T-cell (primary cell): ENCODE data around the gene IWS1. TPM values are rescaled to one million over a fixed set of nuclear protein-coding genes. Genes with fewer than 3 reads are reported as not detected.

Source experiments
- ATAC-seq, 4 experiments: fragments of 200-7000 bp in 3 of 4; fragments of 150-1000 bp in 1 of 4; cut with Tn5 transposase; replicated peaks in 1 of 4; 1 replicate in 3 of 4; 2 replicates in 1 of 4; pipeline ENCODE4 v1.10.0; 2021; ENCODE audit warnings: moderate library complexity in 3 of 4, mild to moderate bottlenecking in 2 of 4, moderate number of reproducible peaks in 1 of 4
- CTCF ChIA-PET, 2 donors: fragments of 300-600 bp; sonication (Branson Sonifier 250); formaldehyde crosslinking; loops; one replicate each; lab custom pipeline; 2022; ENCODE audit warnings: antibody characterized with exemption in 2 of 2; lab: Charles Lee
- POLR2A ChIA-PET, 2 donors: fragments of 300-600 bp; sonication (Branson Sonifier 250); formaldehyde crosslinking; loops; one replicate each; lab custom pipeline; 2022; ENCODE audit warnings: antibody characterized with exemption in 2 of 2; lab: Charles Lee
- DNase-seq, 35 experiments: peaks; one replicate each; pipeline versions ENCODE4 v3.0.0 to v3.0.0-alpha.2; 2013 to 2023
- H3K27ac ChIP-seq: one replicate; pipeline ENCODE4 v1.5.1; 2013; ENCODE audit warnings: low read length
- H3K27me3 ChIP-seq, 2 experiments: replicated peaks in 1 of 2; 1 replicate in 1 of 2; 2 replicates in 1 of 2; pipeline versions ENCODE4 v1.6.1 to v1.7.0; 2013; ENCODE audit warnings: low read length in 1 of 2, mixed read lengths in 1 of 2; ENCODE audit not compliant: control insufficient read depth in 2 of 2, insufficient read depth in 2 of 2; ENCODE audit errors: extremely low read depth in 1 of 2
- H3K36me3 ChIP-seq, 2 donors: 1 replicate in 1 of 2; 2 replicates in 1 of 2; pipeline versions ENCODE4 v1.6.1 to v1.7.0; 2013; ENCODE audit warnings: low read length in 1 of 2; ENCODE audit not compliant: control insufficient read depth in 2 of 2, insufficient read depth in 1 of 2; ENCODE audit errors: extremely low read depth in 1 of 2
- H3K4me1 ChIP-seq, 2 experiments: 1 replicate in 1 of 2; 2 replicates in 1 of 2; pipeline versions ENCODE4 v1.6.1 to v1.7.0; 2013; ENCODE audit warnings: low read length in 2 of 2, mixed read lengths in 1 of 2; ENCODE audit not compliant: insufficient read depth in 2 of 2, control insufficient read depth in 1 of 2; ENCODE audit errors: extremely low read depth in 1 of 2
- H3K4me3 ChIP-seq, 2 donors: 1 replicate in 1 of 2; 2 replicates in 1 of 2; pipeline versions ENCODE4 v1.5.1 to v1.7.0; 2013; ENCODE audit warnings: mild to moderate bottlenecking in 2 of 2, low read length in 1 of 2, moderate library complexity in 1 of 2; ENCODE audit not compliant: control insufficient read depth in 1 of 2; ENCODE audit errors: extremely low read depth in 1 of 2
- H3K9me3 ChIP-seq: 2 replicates; pipeline ENCODE4 v1.7.0; 2013
- H3K27ac Mint-ChIP-seq, 2 donors: one replicate each; pipeline ENCODE4 v1.8.0; 2020 to 2021; ENCODE audit warnings: mild to moderate bottlenecking in 2 of 2, mixed read lengths in 2 of 2
- H3K27me3 Mint-ChIP-seq, 2 donors: one replicate each; pipeline ENCODE4 v1.8.0; 2021 to 2022; ENCODE audit warnings: mixed read lengths in 2 of 2
- H3K36me3 Mint-ChIP-seq: one replicate; pipeline ENCODE4 v1.8.0; 2021; ENCODE audit warnings: mixed read lengths
- H3K4me1 Mint-ChIP-seq, 3 donors: one replicate each; pipeline ENCODE4 v1.8.0; 2020 to 2022; ENCODE audit warnings: mixed read lengths in 3 of 3, mild to moderate bottlenecking in 1 of 3
- H3K4me3 Mint-ChIP-seq, 3 donors: one replicate each; pipeline ENCODE4 v1.8.0; 2020 to 2022; ENCODE audit warnings: mild to moderate bottlenecking in 3 of 3, mixed read lengths in 3 of 3, moderate library complexity in 3 of 3
- H3K9me3 Mint-ChIP-seq, 3 donors: one replicate each; pipeline ENCODE4 v1.8.0; 2020 to 2022; ENCODE audit warnings: mixed read lengths in 3 of 3
- WGBS: methylation state at CpG from one replicate; pipeline ENCODE4 v1.1.5; 2013; ENCODE audit warnings: missing lambda C conversion rate; ENCODE audit not compliant: insufficient coverage; 5-methylcytosine and 5-hydroxymethylcytosine counted together
- total RNA-seq, 35 experiments: library from RNA in 6 of 35; stranded (reverse) in 6 of 35; fragments of 120-200 nt in 1 of 35; gene quantifications; one replicate each; pipeline versions ENCODE4 v1.2.1 to v1.2.4 and lab custom pipeline; 2013 to 2026

IWS1 gene
- total RNA-seq, 5 donors from 2014 or later (not counting 1 experiment from before 2014, with no cell fraction given) = 20.8 to 47.1 (median 42.6) TPM

GRCh38 chr2:127506510-127506909 lies 19.8 kb downstream of the IWS1 start:
- no peak overlapping the region for H3K27ac ChIP-seq
- H3K9me3 Mint-ChIP-seq = no peaks in the 10 kb centered on the region
- H3K27me3 ChIP-seq = no peaks in the 10 kb centered on the region
- ChIA-PET CTCF (interaction anchor here (0.6 to 0.7 kb wide), 3 partner anchors 179 to 679 kb away, joined by 3 to 6 read pairs (median 3); no protein-coding TSS in a partner anchor), POLR2A (interaction anchor here in 1 of 2 donors (0.8 kb wide), 1 partner anchor 19 kb away, joined by 3 read pairs; no protein-coding TSS in a partner anchor)
- H3K4me1 Mint-ChIP-seq = peaks cover 47 to 55% (median 54%) of the 10 kb centered on the region in 3 donors
- H3K27me3 Mint-ChIP-seq = no peaks in the 10 kb centered on the region
- ATAC-seq (no peak), DNase-seq (no peak)
- no CpG with 5 or more reads among the region's 1 CpG for WGBS
- H3K9me3 ChIP-seq = no peaks in the 10 kb centered on the region
- H3K36me3 ChIP-seq = peaks cover 6 to 43% of the 10 kb centered on the region in 2 donors
- H3K4me3 Mint-ChIP-seq = no peak overlapping the region
- H3K4me3 ChIP-seq = no peak overlapping the region
- H3K27ac Mint-ChIP-seq = no peak overlapping the region
- no peaks in the 10 kb centered on the region for H3K4me1 ChIP-seq
- H3K36me3 Mint-ChIP-seq = peaks cover 35% of the 10 kb centered on the region

- no peaks in the 10 kb centered on the region for H3K9me3 ChIP-seq
- H3K4me3 Mint-ChIP-seq = no peak overlapping the region
- ChIA-PET POLR2A (interaction anchor here (0.5 to 1.2 kb wide), 3 partner anchors 14 to 603 kb away, joined by 3 to 7 read pairs (median 4); no protein-coding TSS in a partner anchor), CTCF (interaction anchor here in 1 of 2 donors (0.8 kb wide), 1 partner anchor 25 kb away, joined by 7 read pairs; no protein-coding TSS in a partner anchor)
- no peak for ATAC-seq
- H3K27ac ChIP-seq = no peak overlapping the region
- no peaks in the 10 kb centered on the region for H3K27me3 ChIP-seq
- peaks cover 6 to 52% of the 10 kb centered on the region in 2 donors for H3K36me3 ChIP-seq
- 87% methylated on average over 11 of the region's 11 CpGs for WGBS
- no peak overlapping the region for H3K4me3 ChIP-seq
- peak overlapping the region in 1 of 2 donors; percentile 0 for H3K27ac Mint-ChIP-seq
- no peak for DNase-seq
- peaks cover 47% of the 10 kb centered on the region for H3K36me3 Mint-ChIP-seq
- no peaks in the 10 kb centered on the region for H3K27me3 Mint-ChIP-seq
- no peaks in the 10 kb centered on the region for H3K9me3 Mint-ChIP-seq
- H3K4me1 Mint-ChIP-seq = peaks cover 30 to 38% (median 37%) of the 10 kb centered on the region in 3 donors
- no peaks in the 10 kb centered on the region for H3K4me1 ChIP-seq
Measured at GRCh38 chr2:127504552-127505430, 21.5 kb downstream of the IWS1 start.

DNA sequence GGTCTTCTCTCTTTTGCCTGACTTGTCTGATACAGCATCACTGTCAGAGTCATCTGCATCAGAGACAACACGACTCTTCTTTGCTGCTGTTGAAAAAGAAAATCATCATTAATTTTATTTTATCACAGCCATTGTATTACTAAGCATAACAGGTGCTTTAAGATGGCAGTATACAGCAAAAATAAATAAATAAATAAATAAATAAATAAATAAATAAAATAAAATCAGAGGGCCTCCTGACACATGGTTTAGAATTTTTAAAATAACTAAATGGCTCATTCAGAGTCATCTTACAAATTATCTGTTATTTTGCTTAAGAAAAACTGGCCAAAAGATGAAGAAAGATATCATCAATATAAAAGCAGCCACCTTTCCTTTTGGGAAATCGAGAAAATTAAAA lies 22.8 kb downstream of the IWS1 start:
- no peaks in the 10 kb centered on the region for H3K27me3 ChIP-seq
- Mint-ChIP-seq H3K27me3 (no peaks in the 10 kb centered on the region), H3K4me3 (no peak overlapping the region), H3K27ac (peak overlapping the region in 1 of 2 donors; percentile 3), H3K36me3 (peaks cover 52% of the 10 kb centered on the region), H3K9me3 (no peaks in the 10 kb centered on the region), H3K4me1 (peaks cover 17 to 27% (median 25%) of the 10 kb centered on the region in 3 donors)
- DNase-seq (no peak), ATAC-seq (no peak)
- POLR2A ChIA-PET = no interaction called here
- CTCF ChIA-PET = interaction anchor here in 1 of 2 donors (0.7 kb wide), 1 partner anchor 327 kb away, joined by 3 read pairs; no protein-coding TSS in a partner anchor
- no peaks in the 10 kb centered on the region for H3K9me3 ChIP-seq
- peaks cover 6 to 62% of the 10 kb centered on the region in 2 donors for H3K36me3 ChIP-seq
- WGBS = no CpG with 5 or more reads among the region's 2 CpGs
- H3K4me3 ChIP-seq = no peak overlapping the region
- H3K4me1 ChIP-seq = no peaks in the 10 kb centered on the region
- H3K27ac ChIP-seq = no peak overlapping the region

- no peaks in the 10 kb centered on the region for H3K9me3 ChIP-seq
- no peak overlapping the region for H3K4me3 Mint-ChIP-seq
- no peak overlapping the region for H3K27ac ChIP-seq
- ATAC-seq (no peak), DNase-seq (no peak)
- H3K27me3 Mint-ChIP-seq = no peaks in the 10 kb centered on the region
- H3K4me1 ChIP-seq = no peaks in the 10 kb centered on the region
- ChIA-PET POLR2A (no interaction called here), CTCF (no interaction called here)
- no peak overlapping the region for H3K4me3 ChIP-seq
- H3K4me1 Mint-ChIP-seq = peaks cover 4 to 9% (median 5%) of the 10 kb centered on the region in 3 donors
- H3K36me3 ChIP-seq = peaks cover 0 to 77% of the 10 kb centered on the region in 2 donors
- H3K36me3 Mint-ChIP-seq = peaks cover 80% of the 10 kb centered on the region
- no peaks in the 10 kb centered on the region for H3K27me3 ChIP-seq
- H3K9me3 Mint-ChIP-seq = no peaks in the 10 kb centered on the region
- no CpG with 5 or more reads among the region's 2 CpGs for WGBS
- H3K27ac Mint-ChIP-seq = peak overlapping the region; percentile 17 to 65
Measured at GRCh38 chr2:127498386-127498785, 27.9 kb downstream of the IWS1 start.

GRCh38 chr2:127490283-127490682 lies 36.0 kb downstream of the IWS1 start:
- DNase-seq = no peak
- Histone ChIP-seq H3K4me3 (no peak overlapping the region), H3K36me3 (peaks cover 3 to 87% of the 10 kb centered on the region in 2 donors), H3K9me3 (no peaks in the 10 kb centered on the region), H3K4me1 (peaks cover 6 to 7% of the 10 kb centered on the region in 2 experiments), H3K27ac (no peak overlapping the region), H3K27me3 (no peaks in the 10 kb centered on the region)
- no peaks in the 10 kb centered on the region for H3K27me3 Mint-ChIP-seq
- no peak overlapping the region for H3K27ac Mint-ChIP-seq
- no peaks in the 10 kb centered on the region for H3K9me3 Mint-ChIP-seq
- peaks cover 59% of the 10 kb centered on the region for H3K36me3 Mint-ChIP-seq
- peaks cover 16 to 30% (median 25%) of the 10 kb centered on the region in 3 donors for H3K4me1 Mint-ChIP-seq
- WGBS = no CpG with 5 or more reads among the region's 4 CpGs
- ChIA-PET CTCF (no interaction called here), POLR2A (interaction anchor here in 1 of 2 donors (1.9 kb wide), 1 partner anchor 14 kb away, joined by 7 read pairs; no protein-coding TSS in a partner anchor)
- ATAC-seq = no peak
- no peak overlapping the region for H3K4me3 Mint-ChIP-seq
